Liver (tissue), 9 donors: ENCODE results near the gene FOSL2. TPM values are rescaled to one million over a fixed set of nuclear protein-coding genes. Genes with fewer than 3 reads are reported as not detected.

Experiments
- DNase-seq: peaks from one replicate; pipeline ENCODE4 v3.0.0-alpha.2; 2017; ENCODE audit warnings: low spot score
- H3K27ac ChIP-seq, 2 donors: one replicate each; pipeline ENCODE4 v1.7.0; 2013; ENCODE audit warnings: inconsistent platforms in 2 of 2, low read length in 2 of 2, control low read depth in 1 of 2, low read depth in 1 of 2, mild to moderate bottlenecking in 1 of 2
- H3K27me3 ChIP-seq, 4 donors: one replicate each; pipeline versions ENCODE4 v1.6.1 to v1.7.0; 2013; ENCODE audit warnings: low read length in 3 of 4, inconsistent platforms in 1 of 4, mild to moderate bottlenecking in 1 of 4, moderate library complexity in 1 of 4; ENCODE audit not compliant: control insufficient read depth in 4 of 4, insufficient read depth in 4 of 4
- H3K36me3 ChIP-seq, 4 donors: one replicate each; pipeline versions ENCODE4 v1.6.1 to v1.7.0; 2013; ENCODE audit warnings: low read length in 3 of 4, mild to moderate bottlenecking in 3 of 4, low read depth in 1 of 4, moderate library complexity in 1 of 4; ENCODE audit not compliant: control insufficient read depth in 4 of 4, insufficient read depth in 3 of 4
- H3K4me1 ChIP-seq, 4 donors: one replicate each; pipeline versions ENCODE4 v1.6.1 to v1.7.0; 2013; ENCODE audit warnings: low read length in 3 of 4, mild to moderate bottlenecking in 3 of 4, moderate library complexity in 1 of 4; ENCODE audit not compliant: control insufficient read depth in 4 of 4, insufficient read depth in 4 of 4
- H3K4me3 ChIP-seq, 3 donors: one replicate each; pipeline versions ENCODE4 v1.6.1 to v1.7.0; 2013; ENCODE audit warnings: low read length in 3 of 3, control low read depth in 1 of 3, low read depth in 1 of 3, mild to moderate bottlenecking in 1 of 3
- H3K9ac ChIP-seq, 2 donors: one replicate each; pipeline ENCODE4 v1.7.0; 2013; ENCODE audit warnings: low read length in 2 of 2, mild to moderate bottlenecking in 2 of 2, moderate library complexity in 2 of 2, control low read depth in 1 of 2, low read depth in 1 of 2
- H3K9me3 ChIP-seq, 4 donors: one replicate each; pipeline versions ENCODE4 v1.6.1 to v1.7.0; 2013; ENCODE audit warnings: low read length in 3 of 4; ENCODE audit not compliant: control insufficient read depth in 4 of 4
- ATF3 ChIP-seq: IDR thresholded peaks from 2 replicates; pipeline ENCODE4 v1.6.1; 2016; ENCODE audit warnings: antibody characterized with exemption
- CTCF ChIP-seq: fragments of 150-350 bp; IDR thresholded peaks from 2 replicates; pipeline ENCODE4 v1.5.1; 2017; ENCODE audit warnings: improper control_type of control experiment, low read depth, low read length; ENCODE audit not compliant: missing input control
- EGR1 ChIP-seq, 2 donors: IDR thresholded peaks; 2 replicates each; pipeline ENCODE4 v1.6.1; 2016 to 2018; ENCODE audit warnings: antibody characterized with exemption in 2 of 2, low read depth in 2 of 2
- FOXA1 ChIP-seq: IDR thresholded peaks from 2 replicates; pipeline ENCODE4 v1.6.1; 2016; ENCODE audit warnings: antibody characterized with exemption
- FOXA2 ChIP-seq: IDR thresholded peaks from 2 replicates; pipeline ENCODE4 v1.6.1; 2016; ENCODE audit warnings: antibody characterized with exemption
- GABPA ChIP-seq, 2 donors: IDR thresholded peaks in 1 of 2; conservative IDR thresholded peaks in 1 of 2; 2 replicates each; pipeline ENCODE4 v1.6.1; 2016; ENCODE audit warnings: antibody characterized with exemption in 2 of 2, mild to moderate bottlenecking in 1 of 2, moderate library complexity in 1 of 2
- HNF4A ChIP-seq, 2 donors: conservative IDR thresholded peaks; 2 replicates each; pipeline ENCODE4 v1.6.1; 2016; ENCODE audit warnings: antibody characterized with exemption in 2 of 2, mild to moderate bottlenecking in 2 of 2
- NR2F2 ChIP-seq: IDR thresholded peaks from 2 replicates; pipeline ENCODE4 v1.6.1; 2016; ENCODE audit warnings: antibody characterized with exemption
- RAD21 ChIP-seq, 2 donors: IDR thresholded peaks; 2 replicates each; pipeline ENCODE4 v1.6.1; 2016; ENCODE audit warnings: antibody characterized with exemption in 2 of 2, mild to moderate bottlenecking in 2 of 2
- REST ChIP-seq: IDR thresholded peaks from 2 replicates; pipeline ENCODE4 v1.6.1; 2016; ENCODE audit warnings: antibody characterized with exemption, mild to moderate bottlenecking
- RXRA ChIP-seq, 2 donors: IDR thresholded peaks; 2 replicates each; pipeline ENCODE4 v1.6.1; 2017 to 2018; ENCODE audit warnings: antibody characterized with exemption in 2 of 2, mild to moderate bottlenecking in 1 of 2
- TAF1 ChIP-seq: conservative IDR thresholded peaks from 2 replicates; pipeline ENCODE4 v1.6.1; 2016; ENCODE audit warnings: antibody characterized with exemption, mild to moderate bottlenecking
- YY1 ChIP-seq: IDR thresholded peaks from 2 replicates; pipeline ENCODE4 v1.6.1; 2016; ENCODE audit warnings: antibody characterized with exemption, mild to moderate bottlenecking
- WGBS: extraction: QIAGEN DNeasy Blood & Tissue Kit; methylation state at CpG from one replicate; pipeline ENCODE4 v1.1.7; 2013; 5-methylcytosine and 5-hydroxymethylcytosine counted together
- polyA plus RNA-seq, 2 donors: library from polyadenylated mRNA; stranded (reverse) in 1 of 2; unstranded in 1 of 2; fragments of 200-250 nt in 1 of 2; fragments of >200 nt in 1 of 2; fragmentation: Nextera tagmentation in 1 of 2; extraction: Ambion mirVana in 1 of 2; gene quantifications; one replicate each; pipeline versions ENCODE4 v1.2.1 to v1.2.3, GENCODE V29; 2013 to 2015
- total RNA-seq, 2 donors: library from RNA; depleted of rRNA; stranded (reverse); fragments of >200 nt; gene quantifications; one replicate each; pipeline ENCODE4 v1.2.3, GENCODE V29; 2014
- TF ChIP-seq, protein P1 (sequence below): IDR thresholded peaks from 2 replicates; pipeline ENCODE4 v1.6.1; 2016; ENCODE audit warnings: antibody characterized with exemption
- donor health status: healthy.
- donor health status: healthy.
- donor health status: healthy.
- donor health status: healthy.
- donor health status: healthy.

Gene FOSL2
- total and polyA plus RNA-seq, 4 donors, result 1.9 to 10.7 (median 2.6) TPM

DNA sequence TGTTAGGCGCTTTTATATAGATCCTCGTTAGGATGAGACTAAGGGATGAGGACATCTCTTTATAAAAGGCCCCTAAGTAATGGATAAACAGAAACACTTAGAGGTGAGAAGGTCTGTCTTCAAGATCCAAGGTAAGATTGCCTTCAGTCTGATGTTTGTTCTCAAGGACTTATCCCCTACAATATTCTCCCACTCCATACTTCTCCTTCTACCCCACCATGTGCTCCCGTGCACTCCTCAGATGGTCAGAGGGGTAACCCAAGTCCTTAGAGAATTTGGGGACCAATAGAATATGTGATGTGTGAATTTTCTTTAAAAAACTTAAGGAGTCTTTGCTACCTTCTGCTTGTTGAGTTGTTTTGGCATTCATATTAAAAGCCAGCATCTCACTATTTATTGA, 23.1 kb downstream of the FOSL2 start (continued):
- TF ChIP-seq EGR1 (IDR thresholded peaks at IDR 0.05; ENCODE audit: low read depth in 2 of 2) (no peak), FOXA1 (no peak), YY1 (no peak)

DNA sequence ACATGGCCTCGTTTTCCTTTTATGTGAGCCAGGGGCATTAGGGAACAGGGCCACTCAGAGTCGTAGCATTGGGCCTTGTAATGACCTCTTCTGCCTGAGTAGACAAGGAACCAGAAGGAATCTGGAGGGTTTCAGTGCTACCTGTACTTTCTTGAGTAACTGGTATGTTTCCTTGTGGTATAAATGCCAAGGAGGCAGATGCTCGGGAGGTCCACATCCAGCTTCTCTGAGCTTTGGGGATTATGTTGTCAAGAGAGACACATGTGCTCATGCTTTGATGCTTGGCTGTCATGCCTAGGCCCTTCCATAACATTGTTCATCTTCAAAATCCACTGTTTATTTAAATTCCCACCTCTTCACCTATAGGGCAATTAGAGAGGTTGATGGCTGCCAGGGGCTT, 26.3 kb downstream of the FOSL2 start:
- H3K9me3 ChIP-seq, result no peaks in the 10 kb centered on the region
- 96% methylated on average over 3 of the region's 3 CpGs for WGBS
- DNase-seq, result no peak
- peaks cover 0 to 17% (median 12%) of the 10 kb centered on the region in 4 donors for H3K36me3 ChIP-seq
- no peak overlapping the region for H3K27ac ChIP-seq
- H3K27me3 ChIP-seq, result no peaks in the 10 kb centered on the region
- no peak overlapping the region for H3K9ac ChIP-seq
- H3K4me3 ChIP-seq, result no peak overlapping the region
- H3K4me1 ChIP-seq, result peaks cover 0 to 10% (median 2%) of the 10 kb centered on the region in 4 donors
- TF ChIP-seq TAF1 (no peak), CTCF (no peak), FOXA2 (no peak), RXRA (IDR thresholded peaks at IDR 0.05) (no peak), REST (no peak), EGR1 (IDR thresholded peaks at IDR 0.05; ENCODE audit: low read depth in 2 of 2) (no peak), FOXA1 (no peak), ATF3 (no peak), GABPA (IDR thresholded peaks at IDR 0.05 in 1 of 2, conservative IDR thresholded peaks at IDR 0.05 in 1 of 2) (no peak), HNF4A (conservative IDR thresholded peaks at IDR 0.05) (no peak), RAD21 (IDR thresholded peaks at IDR 0.05) (no peak), YY1 (no peak), NR2F2 (no peak)
- TF ChIP-seq, protein P1, sequence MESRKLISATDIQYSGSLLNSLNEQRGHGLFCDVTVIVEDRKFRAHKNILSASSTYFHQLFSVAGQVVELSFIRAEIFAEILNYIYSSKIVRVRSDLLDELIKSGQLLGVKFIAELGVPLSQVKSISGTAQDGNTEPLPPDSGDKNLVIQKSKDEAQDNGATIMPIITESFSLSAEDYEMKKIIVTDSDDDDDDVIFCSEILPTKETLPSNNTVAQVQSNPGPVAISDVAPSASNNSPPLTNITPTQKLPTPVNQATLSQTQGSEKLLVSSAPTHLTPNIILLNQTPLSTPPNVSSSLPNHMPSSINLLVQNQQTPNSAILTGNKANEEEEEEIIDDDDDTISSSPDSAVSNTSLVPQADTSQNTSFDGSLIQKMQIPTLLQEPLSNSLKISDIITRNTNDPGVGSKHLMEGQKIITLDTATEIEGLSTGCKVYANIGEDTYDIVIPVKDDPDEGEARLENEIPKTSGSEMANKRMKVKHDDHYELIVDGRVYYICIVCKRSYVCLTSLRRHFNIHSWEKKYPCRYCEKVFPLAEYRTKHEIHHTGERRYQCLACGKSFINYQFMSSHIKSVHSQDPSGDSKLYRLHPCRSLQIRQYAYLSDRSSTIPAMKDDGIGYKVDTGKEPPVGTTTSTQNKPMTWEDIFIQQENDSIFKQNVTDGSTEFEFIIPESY, result no peak
